ENCODE results near the gene KRT76. TPM values are rescaled to one million over a fixed set of nuclear protein-coding genes. Genes with fewer than 3 reads are reported as not detected.

Gene KRT76
- total and polyA plus RNA-seq, 10 of the 15 experiments (the other 5 are each of a cell fraction or from before 2014, with no cell fraction given), result not detected

DNA sequence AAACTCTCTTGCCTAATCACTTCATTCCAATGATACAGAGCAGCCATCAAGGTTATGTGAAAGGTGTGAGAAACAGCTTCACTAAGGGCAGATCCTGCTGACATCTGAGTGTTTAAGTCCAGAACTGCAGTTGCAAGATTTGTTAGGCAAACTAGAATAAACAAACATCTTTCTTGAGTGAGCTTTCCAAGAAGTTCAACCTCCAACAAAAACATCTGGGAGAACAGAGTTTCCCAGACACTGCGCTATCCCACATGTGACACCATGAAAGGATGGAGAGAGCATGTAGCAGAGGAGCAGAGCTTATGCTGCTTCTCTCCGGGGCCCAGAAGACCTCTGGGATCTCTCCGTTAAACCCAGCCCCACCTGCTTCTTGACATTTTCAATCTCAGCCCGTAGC lies 5.6 kb downstream of the KRT76 start (continued):
- TF ChIP-seq, protein P1, sequence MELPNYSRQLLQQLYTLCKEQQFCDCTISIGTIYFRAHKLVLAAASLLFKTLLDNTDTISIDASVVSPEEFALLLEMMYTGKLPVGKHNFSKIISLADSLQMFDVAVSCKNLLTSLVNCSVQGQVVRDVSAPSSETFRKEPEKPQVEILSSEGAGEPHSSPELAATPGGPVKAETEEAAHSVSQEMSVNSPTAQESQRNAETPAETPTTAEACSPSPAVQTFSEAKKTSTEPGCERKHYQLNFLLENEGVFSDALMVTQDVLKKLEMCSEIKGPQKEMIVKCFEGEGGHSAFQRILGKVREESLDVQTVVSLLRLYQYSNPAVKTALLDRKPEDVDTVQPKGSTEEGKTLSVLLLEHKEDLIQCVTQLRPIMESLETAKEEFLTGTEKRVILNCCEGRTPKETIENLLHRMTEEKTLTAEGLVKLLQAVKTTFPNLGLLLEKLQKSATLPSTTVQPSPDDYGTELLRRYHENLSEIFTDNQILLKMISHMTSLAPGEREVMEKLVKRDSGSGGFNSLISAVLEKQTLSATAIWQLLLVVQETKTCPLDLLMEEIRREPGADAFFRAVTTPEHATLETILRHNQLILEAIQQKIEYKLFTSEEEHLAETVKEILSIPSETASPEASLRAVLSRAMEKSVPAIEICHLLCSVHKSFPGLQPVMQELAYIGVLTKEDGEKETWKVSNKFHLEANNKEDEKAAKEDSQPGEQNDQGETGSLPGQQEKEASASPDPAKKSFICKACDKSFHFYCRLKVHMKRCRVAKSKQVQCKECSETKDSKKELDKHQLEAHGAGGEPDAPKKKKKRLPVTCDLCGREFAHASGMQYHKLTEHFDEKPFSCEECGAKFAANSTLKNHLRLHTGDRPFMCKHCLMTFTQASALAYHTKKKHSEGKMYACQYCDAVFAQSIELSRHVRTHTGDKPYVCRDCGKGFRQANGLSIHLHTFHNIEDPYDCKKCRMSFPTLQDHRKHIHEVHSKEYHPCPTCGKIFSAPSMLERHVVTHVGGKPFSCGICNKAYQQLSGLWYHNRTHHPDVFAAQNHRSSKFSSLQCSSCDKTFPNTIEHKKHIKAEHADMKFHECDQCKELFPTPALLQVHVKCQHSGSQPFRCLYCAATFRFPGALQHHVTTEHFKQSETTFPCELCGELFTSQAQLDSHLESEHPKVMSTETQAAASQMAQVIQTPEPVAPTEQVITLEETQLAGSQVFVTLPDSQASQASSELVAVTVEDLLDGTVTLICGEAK (IDR thresholded peaks at IDR 0.05; ENCODE audit: borderline replicate concordance), result no peak
- TF ChIP-seq NBN (IDR thresholded peaks at IDR 0.05), result no peak
- TF ChIP-seq SUPT20H (IDR thresholded peaks at IDR 0.05; ENCODE audit: borderline replicate concordance, control insufficient read depth, low read depth, low read length), result no peak
- no peak for TF ChIP-seq YY1 (IDR thresholded peaks at IDR 0.05; ENCODE audit: low read depth, low read length)
- no peak for TF ChIP-seq TCF7 (IDR thresholded peaks at IDR 0.05; ENCODE audit: borderline replicate concordance)
- TF ChIP-seq, protein P2, sequence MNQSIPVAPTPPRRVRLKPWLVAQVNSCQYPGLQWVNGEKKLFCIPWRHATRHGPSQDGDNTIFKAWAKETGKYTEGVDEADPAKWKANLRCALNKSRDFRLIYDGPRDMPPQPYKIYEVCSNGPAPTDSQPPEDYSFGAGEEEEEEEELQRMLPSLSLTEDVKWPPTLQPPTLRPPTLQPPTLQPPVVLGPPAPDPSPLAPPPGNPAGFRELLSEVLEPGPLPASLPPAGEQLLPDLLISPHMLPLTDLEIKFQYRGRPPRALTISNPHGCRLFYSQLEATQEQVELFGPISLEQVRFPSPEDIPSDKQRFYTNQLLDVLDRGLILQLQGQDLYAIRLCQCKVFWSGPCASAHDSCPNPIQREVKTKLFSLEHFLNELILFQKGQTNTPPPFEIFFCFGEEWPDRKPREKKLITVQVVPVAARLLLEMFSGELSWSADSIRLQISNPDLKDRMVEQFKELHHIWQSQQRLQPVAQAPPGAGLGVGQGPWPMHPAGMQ (IDR thresholded peaks at IDR 0.05; ENCODE audit: borderline replicate concordance), result no peak
- no peak for TF ChIP-seq RBBP5 (conservative IDR thresholded peaks at IDR 0.05)
- no peak for TF ChIP-seq ASH2L (IDR thresholded peaks at IDR 0.05; ENCODE audit: borderline replicate concordance, low read depth)

DNA sequence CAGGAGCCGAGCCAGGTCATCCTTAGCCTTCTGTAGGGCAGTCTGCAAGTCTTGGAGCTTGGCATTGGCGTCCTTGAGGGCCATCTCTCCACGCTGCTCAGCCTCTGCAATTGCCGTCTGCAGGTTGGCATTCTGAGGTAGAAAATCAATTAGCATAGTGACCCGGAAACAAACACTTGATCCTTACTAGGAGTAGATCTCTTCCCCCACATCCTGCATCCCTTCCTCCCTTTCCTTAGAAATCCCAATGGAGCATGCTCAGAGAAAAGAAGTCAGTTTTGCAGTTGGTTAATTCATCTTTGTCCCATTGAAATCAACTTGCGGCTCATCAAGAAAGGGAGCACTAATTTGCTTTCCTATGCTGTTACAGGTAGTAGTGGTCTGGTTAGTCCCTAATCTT lies 6.1 kb downstream of the KRT76 start:
- peaks cover 0 to 5% of the 10 kb centered on the region in 2 experiments; a peak in 3 of 4 replicates for H3K27me3 ChIP-seq (replicated peaks in 1 of 2; ENCODE audit: control insufficient read depth in 2 of 2, insufficient read depth in 2 of 2, low read length in 1 of 2)
- no peak overlapping the region for H3K27ac ChIP-seq (ENCODE audit: control insufficient read depth, insufficient read depth)
- DNase-seq (ENCODE audit: low read depth, low spot score), result no peak
- no peaks in the 10 kb centered on the region for H4K20me1 ChIP-seq (ENCODE audit: control insufficient read depth, insufficient read depth)
- WGBS (ENCODE audit: insufficient coverage, insufficient replicate concordance, low lambda C conversion rate, missing lambda C conversion rate), result 26% methylated on average over 6 of the region's 6 CpGs
- FAIRE-seq, result no peak
- no peak for ATAC-seq
- no peak overlapping the region for H3K4me3 ChIP-seq
- POLR2A ChIA-PET, result no interaction called here
- BruUV-seq (replicated peaks), result no TSS peak
- H3K9ac ChIP-seq (ENCODE audit: control insufficient read depth, insufficient read depth, low read length), result no peak overlapping the region
- RAD21 ChIA-PET (ENCODE audit: unreplicated experiment), result no interaction called here
- H3K36me3 ChIP-seq (ENCODE audit: control insufficient read depth in 2 of 2, insufficient read depth in 2 of 2, low read length in 1 of 2), result no peaks in the 10 kb centered on the region
- no peaks in the 10 kb centered on the region for H3K79me2 ChIP-seq (ENCODE audit: control insufficient read depth, insufficient read depth, low read length)
- CTCF ChIA-PET, result interaction anchor here (0.9 to 1.4 kb wide), 2 partner anchors 8 to 99 kb away, joined by 3 read pairs; no protein-coding TSS in a partner anchor
- no peaks in the 10 kb centered on the region for H3K9me3 ChIP-seq (replicated peaks; ENCODE audit: control insufficient read depth, insufficient read depth, low read length)
- no peak overlapping the region for H3K4me2 ChIP-seq (ENCODE audit: control insufficient read depth, insufficient read depth)
- H3K4me1 ChIP-seq (ENCODE audit: control insufficient read depth, insufficient read depth, low read length), result no peaks in the 10 kb centered on the region
- in situ Hi-C loops (cut with MboI) (no loop called here), intact Hi-C loops (cut with micrococcal nuclease; ENCODE audit: unreplicated experiment) (no loop called here)
- SMC1A ChIA-PET (ENCODE audit: uncharacterized antibody, unreplicated experiment), result no interaction called here
- no peak overlapping the region for H2AFZ ChIP-seq (ENCODE audit: control insufficient read depth, low read depth, low read length)
- TF ChIP-seq, protein P3, sequence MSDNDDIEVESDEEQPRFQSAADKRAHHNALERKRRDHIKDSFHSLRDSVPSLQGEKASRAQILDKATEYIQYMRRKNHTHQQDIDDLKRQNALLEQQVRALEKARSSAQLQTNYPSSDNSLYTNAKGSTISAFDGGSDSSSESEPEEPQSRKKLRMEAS (IDR thresholded peaks at IDR 0.05; ENCODE audit: low read depth, low read length), result no peak
- no peak for TF ChIP-seq IRF4 (IDR thresholded peaks at IDR 0.05; ENCODE audit: low read depth, low read length)
- no peak for TF ChIP-seq YY1 (IDR thresholded peaks at IDR 0.05; ENCODE audit: low read depth, low read length)
- TF ChIP-seq CBX3 (IDR thresholded peaks at IDR 0.05; ENCODE audit: borderline replicate concordance, low read depth), result no peak
- TF ChIP-seq CHD1 (IDR thresholded peaks at IDR 0.05; ENCODE audit: low read depth, low read length), result no peak
- no peak for TF ChIP-seq EGR1 (IDR thresholded peaks at IDR 0.05; ENCODE audit: borderline replicate concordance in 1 of 2, low read depth in 2 of 2, low read length in 2 of 2)
- TF ChIP-seq, protein P4, sequence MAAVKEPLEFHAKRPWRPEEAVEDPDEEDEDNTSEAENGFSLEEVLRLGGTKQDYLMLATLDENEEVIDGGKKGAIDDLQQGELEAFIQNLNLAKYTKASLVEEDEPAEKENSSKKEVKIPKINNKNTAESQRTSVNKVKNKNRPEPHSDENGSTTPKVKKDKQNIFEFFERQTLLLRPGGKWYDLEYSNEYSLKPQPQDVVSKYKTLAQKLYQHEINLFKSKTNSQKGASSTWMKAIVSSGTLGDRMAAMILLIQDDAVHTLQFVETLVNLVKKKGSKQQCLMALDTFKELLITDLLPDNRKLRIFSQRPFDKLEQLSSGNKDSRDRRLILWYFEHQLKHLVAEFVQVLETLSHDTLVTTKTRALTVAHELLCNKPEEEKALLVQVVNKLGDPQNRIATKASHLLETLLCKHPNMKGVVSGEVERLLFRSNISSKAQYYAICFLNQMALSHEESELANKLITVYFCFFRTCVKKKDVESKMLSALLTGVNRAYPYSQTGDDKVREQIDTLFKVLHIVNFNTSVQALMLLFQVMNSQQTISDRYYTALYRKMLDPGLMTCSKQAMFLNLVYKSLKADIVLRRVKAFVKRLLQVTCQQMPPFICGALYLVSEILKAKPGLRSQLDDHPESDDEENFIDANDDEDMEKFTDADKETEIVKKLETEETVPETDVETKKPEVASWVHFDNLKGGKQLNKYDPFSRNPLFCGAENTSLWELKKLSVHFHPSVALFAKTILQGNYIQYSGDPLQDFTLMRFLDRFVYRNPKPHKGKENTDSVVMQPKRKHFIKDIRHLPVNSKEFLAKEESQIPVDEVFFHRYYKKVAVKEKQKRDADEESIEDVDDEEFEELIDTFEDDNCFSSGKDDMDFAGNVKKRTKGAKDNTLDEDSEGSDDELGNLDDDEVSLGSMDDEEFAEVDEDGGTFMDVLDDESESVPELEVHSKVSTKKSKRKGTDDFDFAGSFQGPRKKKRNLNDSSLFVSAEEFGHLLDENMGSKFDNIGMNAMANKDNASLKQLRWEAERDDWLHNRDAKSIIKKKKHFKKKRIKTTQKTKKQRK (IDR thresholded peaks at IDR 0.05; ENCODE audit: low read depth, low read length), result no peak
- TF ChIP-seq MYC (IDR thresholded peaks at IDR 0.05; ENCODE audit: insufficient read depth, insufficient read length, insufficient replicate concordance, low read length, severe bottlenecking), result no peak

Measured in GM12878 (cell line).